H7 (cell line): ENCODE results near the gene SLC17A4. TPM values are rescaled to one million over a fixed set of nuclear protein-coding genes. Genes with fewer than 3 reads are reported as not detected.

Source experiments
- DNase-seq: peaks from one replicate; pipeline ENCODE4 v3.0.0; 2012
- H3K27me3 ChIP-seq: 2 replicates; pipeline ENCODE4 v1.6.0; 2011; ENCODE audit warnings: mild to moderate bottlenecking, low read length; ENCODE audit not compliant: control insufficient read depth, insufficient read depth
- H3K36me3 ChIP-seq: replicated peaks from 2 replicates; pipeline ENCODE4 v1.5.1; 2011; ENCODE audit warnings: low read length; ENCODE audit not compliant: control insufficient read depth, insufficient read depth
- H3K4me3 ChIP-seq: 2 replicates; pipeline ENCODE4 v1.5.1; 2011; ENCODE audit warnings: low read depth, mild to moderate bottlenecking, control low read depth, low read length, moderate library complexity; ENCODE audit not compliant: insufficient read depth
- total RNA-seq: library from RNA; depleted of rRNA; stranded (reverse); fragments of >200 nt; shearing (Covaris generic); gene quantifications from 2 replicates; pipeline ENCODE4 v1.2.3, GENCODE V29; 2014

The SLC17A4 gene
- total RNA-seq, 1 experiment from 2014 or later = not detected

DNA sequence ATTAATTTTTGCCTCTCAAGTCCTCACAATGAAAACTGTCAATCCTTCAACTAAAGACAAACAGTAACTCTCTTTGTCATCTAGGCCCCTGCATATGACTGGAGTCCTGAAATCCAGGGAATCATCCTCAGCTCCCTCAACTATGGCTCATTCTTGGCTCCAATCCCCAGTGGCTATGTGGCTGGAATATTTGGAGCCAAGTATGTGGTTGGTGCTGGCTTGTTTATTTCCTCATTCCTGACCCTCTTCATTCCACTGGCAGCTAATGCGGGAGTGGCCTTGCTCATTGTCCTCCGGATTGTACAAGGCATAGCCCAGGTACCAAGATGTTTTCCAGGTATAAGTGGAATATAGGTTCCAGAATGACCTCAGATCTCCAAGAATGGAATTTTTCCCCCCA is 15.4 kb downstream of the SLC17A4 start:
- Histone ChIP-seq H3K36me3 (no peaks in the 10 kb centered on the region), H3K27me3 (no peaks in the 10 kb centered on the region), H3K4me3 (no peak overlapping the region)
- no peak for DNase-seq

DNA sequence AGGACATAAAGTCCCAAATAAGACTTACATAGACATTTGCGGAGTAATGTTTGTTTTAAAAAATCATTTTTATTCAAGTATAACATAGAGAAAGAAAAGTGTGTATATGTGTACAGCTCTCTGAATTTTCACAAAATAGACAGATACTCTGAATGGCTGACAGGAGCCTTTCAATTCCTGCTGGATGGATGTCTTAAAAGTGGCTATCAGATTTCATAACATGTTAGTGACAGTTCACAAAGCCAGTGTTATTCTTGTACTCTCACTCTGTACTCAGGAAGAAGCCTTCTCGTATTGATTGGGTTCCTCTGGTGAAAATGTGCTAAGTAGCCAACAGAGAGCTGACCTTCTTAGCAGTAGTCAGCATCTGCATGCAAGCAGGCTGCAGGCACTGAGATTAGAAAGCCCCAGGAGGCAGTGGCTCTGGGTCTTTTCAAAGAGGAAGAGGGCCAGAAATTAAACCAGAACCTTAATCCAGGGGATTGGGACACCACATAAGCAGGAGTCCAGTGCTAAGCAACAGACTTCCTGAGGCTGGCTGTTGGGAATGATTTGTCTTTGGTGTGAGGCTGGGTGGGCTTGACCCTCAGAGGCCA is 19.7 kb downstream of the SLC17A4 start:
- Histone ChIP-seq H3K36me3 (no peaks in the 10 kb centered on the region), H3K27me3 (no peaks in the 10 kb centered on the region), H3K4me3 (no peak overlapping the region)
- no peak for DNase-seq

- Histone ChIP-seq H3K4me3 (no peak overlapping the region), H3K27me3 (no peaks in the 10 kb centered on the region), H3K36me3 (no peaks in the 10 kb centered on the region)
- DNase-seq = no peak
Observed at GRCh38 chr6:25777031-25777430, 22.5 kb downstream of the SLC17A4 start.

- Histone ChIP-seq H3K27me3 (no peaks in the 10 kb centered on the region), H3K4me3 (no peak overlapping the region), H3K36me3 (no peaks in the 10 kb centered on the region)
- DNase-seq = no peak
Observed at GRCh38 chr6:25777856-25778649, 23.5 kb downstream of the SLC17A4 start.

- Histone ChIP-seq H3K27me3 (no peaks in the 10 kb centered on the region), H3K4me3 (no peak overlapping the region), H3K36me3 (no peaks in the 10 kb centered on the region)
- no peak for DNase-seq
Observed at GRCh38 chr6:25781134-25781533, 26.6 kb downstream of the SLC17A4 start.

- Histone ChIP-seq H3K36me3 (no peaks in the 10 kb centered on the region), H3K27me3 (no peaks in the 10 kb centered on the region), H3K4me3 (no peak overlapping the region)
- no peak for DNase-seq
Observed at GRCh38 chr6:25787428-25787827, 32.9 kb downstream of the SLC17A4 start.

DNA sequence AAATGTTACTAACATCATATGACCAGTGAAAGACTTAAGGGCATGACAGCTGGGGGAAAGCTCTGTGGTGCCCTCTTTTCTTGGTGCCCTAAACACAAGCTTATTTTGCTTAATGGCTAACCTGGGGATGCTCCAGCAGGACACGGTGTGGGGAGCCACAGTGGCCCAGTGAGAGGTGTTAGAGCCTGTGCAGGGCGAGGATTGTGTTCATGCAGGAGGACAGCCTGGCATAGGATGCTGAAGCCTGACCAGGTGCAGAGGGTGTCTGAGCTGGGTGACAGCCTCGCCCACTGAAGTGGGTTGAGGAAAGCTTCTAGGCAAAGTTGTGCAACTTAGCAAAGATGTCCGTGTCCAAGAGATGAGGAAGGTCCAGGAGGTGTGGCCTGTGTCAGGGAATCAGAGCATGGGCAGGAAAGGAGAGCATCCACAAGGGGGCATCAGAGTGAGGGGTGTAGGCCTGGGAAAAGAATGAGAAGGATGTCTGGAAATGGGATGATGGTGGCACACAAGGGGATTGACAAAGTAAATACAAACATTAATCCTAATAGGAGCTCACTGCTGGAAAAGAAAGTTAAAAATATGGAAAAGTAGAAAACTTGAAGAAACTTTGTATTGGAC is 33.9 kb downstream of the SLC17A4 start:
- peak; percentile 33 for DNase-seq
- H3K4me3 ChIP-seq = no peak overlapping the region
- no peaks in the 10 kb centered on the region for H3K27me3 ChIP-seq
- H3K36me3 ChIP-seq = no peaks in the 10 kb centered on the region

DNA sequence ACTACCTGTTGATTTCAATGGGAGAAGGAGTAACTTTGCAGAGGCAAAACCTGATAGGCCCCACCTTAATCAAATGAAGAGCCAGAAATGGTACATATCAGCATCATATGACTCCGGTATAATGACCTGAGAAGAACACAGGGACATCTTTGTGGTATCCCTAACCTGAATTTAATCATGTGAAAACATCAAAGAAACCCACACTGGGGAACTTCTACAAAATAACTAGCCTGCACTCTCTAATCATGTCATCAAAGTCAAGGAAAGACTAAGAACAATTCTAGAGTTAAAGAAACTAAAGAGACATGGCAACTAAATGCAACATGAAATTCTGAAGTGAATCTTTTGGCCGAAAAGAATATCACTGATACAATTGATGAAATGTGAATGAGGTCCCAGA is 34.9 kb downstream of the SLC17A4 start:
- DNase-seq = no peak
- Histone ChIP-seq H3K36me3 (no peaks in the 10 kb centered on the region), H3K27me3 (no peaks in the 10 kb centered on the region), H3K4me3 (no peak overlapping the region)

DNA sequence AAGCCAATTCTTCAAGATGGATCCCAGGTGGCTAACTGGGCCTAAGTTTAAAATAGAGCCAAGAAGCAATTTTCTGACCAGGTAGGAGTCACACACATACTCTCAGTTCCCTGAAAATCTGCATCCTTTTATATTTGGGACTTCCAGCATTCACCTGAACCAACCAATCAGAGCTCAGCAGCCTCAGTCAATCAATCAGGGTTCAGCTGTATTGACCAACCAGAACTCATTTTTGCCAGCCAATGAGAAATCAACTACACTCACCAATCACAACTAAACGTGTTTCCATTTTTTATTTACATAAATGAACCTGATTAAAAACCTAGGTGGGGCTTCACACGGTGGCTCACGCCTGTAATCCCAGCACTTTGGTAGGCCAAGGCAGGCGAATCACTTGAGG is 37.5 kb downstream of the SLC17A4 start:
- no peaks in the 10 kb centered on the region for H3K27me3 ChIP-seq
- no peak for DNase-seq
- no peak overlapping the region for H3K4me3 ChIP-seq
- no peaks in the 10 kb centered on the region for H3K36me3 ChIP-seq

- no peak for DNase-seq
- H3K36me3 ChIP-seq = no peaks in the 10 kb centered on the region
- no peaks in the 10 kb centered on the region for H3K27me3 ChIP-seq
- H3K4me3 ChIP-seq = no peak overlapping the region
Observed at GRCh38 chr6:25793970-25794369, 39.4 kb downstream of the SLC17A4 start.

DNA sequence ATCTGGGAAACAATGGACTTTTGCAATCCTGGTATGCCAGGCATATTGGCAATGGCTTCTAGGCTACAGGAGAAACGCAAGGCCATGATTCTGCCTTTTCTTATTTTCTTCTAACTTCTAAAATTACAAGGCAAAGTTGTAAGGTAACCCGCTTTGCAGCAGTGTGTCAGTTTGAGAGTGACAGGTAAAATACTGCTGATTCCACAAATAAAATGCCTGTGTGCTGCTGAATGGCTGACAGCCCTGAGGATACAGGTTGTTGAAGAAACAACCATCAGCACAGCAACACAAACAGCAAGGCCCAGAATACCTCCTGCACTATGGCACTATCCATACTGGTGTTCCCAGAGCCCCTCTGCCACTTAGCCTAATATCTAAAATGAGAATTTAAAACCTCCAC is 40.2 kb downstream of the SLC17A4 start:
- no peak overlapping the region for H3K4me3 ChIP-seq
- no peak for DNase-seq
- no peaks in the 10 kb centered on the region for H3K36me3 ChIP-seq
- H3K27me3 ChIP-seq = no peaks in the 10 kb centered on the region

- H3K4me3 ChIP-seq = no peak overlapping the region
- no peak for DNase-seq
- no peaks in the 10 kb centered on the region for H3K27me3 ChIP-seq
- H3K36me3 ChIP-seq = no peaks in the 10 kb centered on the region
Observed at GRCh38 chr6:25801436-25801835, 46.9 kb downstream of the SLC17A4 start.

GRCh38 chr6:25804804-25805203 is 50.3 kb downstream of the SLC17A4 start:
- Histone ChIP-seq H3K27me3 (no peaks in the 10 kb centered on the region), H3K4me3 (no peak overlapping the region), H3K36me3 (no peaks in the 10 kb centered on the region)
- no peak for DNase-seq

- no peaks in the 10 kb centered on the region for H3K27me3 ChIP-seq
- no peak overlapping the region for H3K4me3 ChIP-seq
- no peak for DNase-seq
- H3K36me3 ChIP-seq = no peaks in the 10 kb centered on the region
Observed at GRCh38 chr6:25815194-25815593, 60.7 kb downstream of the SLC17A4 start.

- no peak overlapping the region for H3K4me3 ChIP-seq
- DNase-seq = peak; percentile 4
- no peaks in the 10 kb centered on the region for H3K36me3 ChIP-seq
- no peaks in the 10 kb centered on the region for H3K27me3 ChIP-seq
Observed at GRCh38 chr6:25816252-25816651, 61.7 kb downstream of the SLC17A4 start.
